GM12892 (cell line): Measurements from ENCODE around the gene ATP11A.

ENCODE experiments used
- POLR2A ChIP-seq: IDR thresholded peaks from 2 replicates; pipeline ENCODE4 v1.6.1; 2011; ENCODE audit warnings: low read depth, low read length, control low read depth
- POLR2AphosphoS5 ChIP-seq: IDR thresholded peaks from 2 replicates; pipeline ENCODE4 v1.6.1; 2011; ENCODE audit warnings: low read depth, low read length, control low read depth

GRCh38 chr13:112772929-112773328, 83.1 kb downstream of the ATP11A start:
- TF ChIP-seq POLR2AphosphoS5 (no peak), POLR2A (no peak)
